ENCODE data around the gene SMIM29.

GRCh38 chr6:34249469-34250261, 859 bp upstream of the SMIM29 start:
- no peak for TF ChIP-seq EZH2phosphoT487 (conservative IDR thresholded peaks at IDR 0.05; ENCODE audit: low read length)
- TF ChIP-seq, protein P1, sequence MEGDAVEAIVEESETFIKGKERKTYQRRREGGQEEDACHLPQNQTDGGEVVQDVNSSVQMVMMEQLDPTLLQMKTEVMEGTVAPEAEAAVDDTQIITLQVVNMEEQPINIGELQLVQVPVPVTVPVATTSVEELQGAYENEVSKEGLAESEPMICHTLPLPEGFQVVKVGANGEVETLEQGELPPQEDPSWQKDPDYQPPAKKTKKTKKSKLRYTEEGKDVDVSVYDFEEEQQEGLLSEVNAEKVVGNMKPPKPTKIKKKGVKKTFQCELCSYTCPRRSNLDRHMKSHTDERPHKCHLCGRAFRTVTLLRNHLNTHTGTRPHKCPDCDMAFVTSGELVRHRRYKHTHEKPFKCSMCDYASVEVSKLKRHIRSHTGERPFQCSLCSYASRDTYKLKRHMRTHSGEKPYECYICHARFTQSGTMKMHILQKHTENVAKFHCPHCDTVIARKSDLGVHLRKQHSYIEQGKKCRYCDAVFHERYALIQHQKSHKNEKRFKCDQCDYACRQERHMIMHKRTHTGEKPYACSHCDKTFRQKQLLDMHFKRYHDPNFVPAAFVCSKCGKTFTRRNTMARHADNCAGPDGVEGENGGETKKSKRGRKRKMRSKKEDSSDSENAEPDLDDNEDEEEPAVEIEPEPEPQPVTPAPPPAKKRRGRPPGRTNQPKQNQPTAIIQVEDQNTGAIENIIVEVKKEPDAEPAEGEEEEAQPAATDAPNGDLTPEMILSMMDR (IDR thresholded peaks at IDR 0.05; ENCODE audit: insufficient read depth, low read length, poor library complexity, severe bottlenecking) = no peak
